ENCODE results near the gene LRRC4C. TPM values are rescaled to one million over a fixed set of nuclear protein-coding genes. Genes with fewer than 3 reads are reported as not detected.

The LRRC4C gene
- total RNA-seq, 2 donors from 2014 or later = 0.84 to 0.95 TPM

- Histone ChIP-seq H3K36me3 (ENCODE audit: control insufficient read depth, insufficient read depth, low read length) (no peaks in the 10 kb centered on the region), H3K4me1 (ENCODE audit: control insufficient read depth, insufficient read depth, low read length) (no peaks in the 10 kb centered on the region), H3K27ac (ENCODE audit: low read depth, low read length) (no peak overlapping the region), H3K9me3 (ENCODE audit: control insufficient read depth, low read length) (peaks cover 4% of the 10 kb centered on the region), H3K27me3 (ENCODE audit: control insufficient read depth, insufficient read depth, low read length, poor library complexity, severe bottlenecking) (no peaks in the 10 kb centered on the region), H3K4me3 (ENCODE audit: low read length) (no peak overlapping the region), H3K9ac (ENCODE audit: extremely low read depth, low read length, poor library complexity, severe bottlenecking) (no peak overlapping the region)
- 94 to 100% methylated on average over 1 to 2 of the region's 2 CpGs for WGBS, 2 experiments (ENCODE audit: insufficient coverage in 1 of 2, insufficient read length in 1 of 2)
- Mint-ChIP-seq H3K9me3 (no peaks in the 10 kb centered on the region), H3K36me3 (ENCODE audit: low read depth) (no peaks in the 10 kb centered on the region), H3K4me1 (peaks cover 6% of the 10 kb centered on the region), H3K4me3 (no peak overlapping the region), H3K27me3 (ENCODE audit: insufficient read depth) (no peaks in the 10 kb centered on the region), H3K27ac (no peak overlapping the region)
- TF ChIP-seq CTCF (conservative IDR thresholded peaks at IDR 0.05) = no peak
- no peak for DNase-seq
Measured at GRCh38 chr11:41222236-41222635, 237.2 kb downstream of the LRRC4C start.

- no peak for TF ChIP-seq CTCF (conservative IDR thresholded peaks at IDR 0.05)
Measured at GRCh38 chr11:41206388-41206787, 253.1 kb downstream of the LRRC4C start.

GRCh38 chr11:41201156-41201555 is 258.3 kb downstream of the LRRC4C start:
- DNase-seq = peak; percentile 89
- H3K4me3 ChIP-seq (ENCODE audit: low read length) = no peak overlapping the region
- Mint-ChIP-seq H3K9me3 (no peaks in the 10 kb centered on the region), H3K36me3 (ENCODE audit: low read depth) (no peaks in the 10 kb centered on the region), H3K4me1 (peaks cover 19% of the 10 kb centered on the region), H3K27me3 (ENCODE audit: insufficient read depth) (no peaks in the 10 kb centered on the region), H3K27ac (no peak overlapping the region), H3K4me3 (no peak overlapping the region)
- peaks cover 3% of the 10 kb centered on the region for H3K4me1 ChIP-seq (ENCODE audit: control insufficient read depth, insufficient read depth, low read length)
- no peaks in the 10 kb centered on the region for H3K9me3 ChIP-seq (ENCODE audit: control insufficient read depth, low read length)
- WGBS, 2 experiments (ENCODE audit: insufficient coverage in 1 of 2, insufficient read length in 1 of 2) = 5 to 10% methylated on average over 5 of the region's 5 CpGs
- peak; percentile 90 for TF ChIP-seq CTCF (conservative IDR thresholded peaks at IDR 0.05)
- H3K36me3 ChIP-seq (ENCODE audit: control insufficient read depth, insufficient read depth, low read length) = no peaks in the 10 kb centered on the region
- no peaks in the 10 kb centered on the region for H3K27me3 ChIP-seq (ENCODE audit: control insufficient read depth, insufficient read depth, low read length, poor library complexity, severe bottlenecking)
- H3K27ac ChIP-seq (ENCODE audit: low read depth, low read length) = no peak overlapping the region
- no peak overlapping the region for H3K9ac ChIP-seq (ENCODE audit: extremely low read depth, low read length, poor library complexity, severe bottlenecking)

More at GRCh38 chr11:41206388-41206787, 253.1 kb downstream of the LRRC4C start:
- Histone ChIP-seq H3K27me3 (ENCODE audit: control insufficient read depth, insufficient read depth, low read length, poor library complexity, severe bottlenecking) (no peaks in the 10 kb centered on the region), H3K4me3 (ENCODE audit: low read length) (no peak overlapping the region), H3K36me3 (ENCODE audit: control insufficient read depth, insufficient read depth, low read length) (no peaks in the 10 kb centered on the region), H3K9me3 (ENCODE audit: control insufficient read depth, low read length) (peaks cover 6% of the 10 kb centered on the region), H3K4me1 (ENCODE audit: control insufficient read depth, insufficient read depth, low read length) (peaks cover 6% of the 10 kb centered on the region), H3K9ac (ENCODE audit: extremely low read depth, low read length, poor library complexity, severe bottlenecking) (no peak overlapping the region), H3K27ac (ENCODE audit: low read depth, low read length) (no peak overlapping the region)
- no peaks in the 10 kb centered on the region for H3K27me3 Mint-ChIP-seq (ENCODE audit: insufficient read depth)
- DNase-seq = no peak
- H3K27ac Mint-ChIP-seq = no peak overlapping the region
- H3K4me3 Mint-ChIP-seq = no peak overlapping the region
- H3K36me3 Mint-ChIP-seq (ENCODE audit: low read depth) = no peaks in the 10 kb centered on the region
- peaks cover 4% of the 10 kb centered on the region for H3K9me3 Mint-ChIP-seq
- peaks cover 33% of the 10 kb centered on the region for H3K4me1 Mint-ChIP-seq

Data from endodermal cell (in vitro differentiated cells).